Chondrocyte (in vitro differentiated cells): Measurements from ENCODE around the gene CSF3R. TPM values are rescaled to one million over a fixed set of nuclear protein-coding genes. Genes with fewer than 3 reads are reported as not detected.

ENCODE experiments used
- DNase-seq: peaks from one replicate; pipeline ENCODE4 v3.0.0; 2021; ENCODE audit warnings: mixed read lengths, low spot score
- H3K27ac Mint-ChIP-seq: one replicate; pipeline ENCODE4 v1.8.0; 2021; ENCODE audit warnings: mild to moderate bottlenecking, moderate library complexity, mixed read lengths; ENCODE audit not compliant: unreplicated experiment
- H3K27me3 Mint-ChIP-seq: 2 replicates; pipeline ENCODE4 v1.8.0; 2021; ENCODE audit warnings: low read depth, mixed read lengths
- H3K36me3 Mint-ChIP-seq: 2 replicates; pipeline ENCODE4 v1.8.0; 2021; ENCODE audit warnings: low read depth, mixed read lengths
- H3K4me1 Mint-ChIP-seq: 2 replicates; pipeline ENCODE4 v1.8.0; 2021; ENCODE audit warnings: low read depth, mild to moderate bottlenecking, mixed read lengths
- H3K4me3 Mint-ChIP-seq: one replicate; pipeline ENCODE4 v1.8.0; 2021; ENCODE audit warnings: mild to moderate bottlenecking, moderate library complexity, mixed read lengths; ENCODE audit not compliant: unreplicated experiment
- H3K9me3 Mint-ChIP-seq: 2 replicates; pipeline ENCODE4 v1.8.0; 2021; ENCODE audit warnings: low read depth, mixed read lengths
- CTCF ChIP-seq: fragments of 200-600 bp; sonication (generic); IDR thresholded peaks from 2 replicates; pipeline ENCODE4 v1.5.0; 2021; ENCODE audit warnings: antibody characterized with exemption, mild to moderate bottlenecking, moderate library complexity
- total RNA-seq: library from RNA; stranded (reverse); gene quantifications from 3 replicates; pipeline ENCODE4 v1.2.1, GENCODE V29; 2021

Gene CSF3R
- total RNA-seq, 1 donor from 2014 or later, result not detected

DNA sequence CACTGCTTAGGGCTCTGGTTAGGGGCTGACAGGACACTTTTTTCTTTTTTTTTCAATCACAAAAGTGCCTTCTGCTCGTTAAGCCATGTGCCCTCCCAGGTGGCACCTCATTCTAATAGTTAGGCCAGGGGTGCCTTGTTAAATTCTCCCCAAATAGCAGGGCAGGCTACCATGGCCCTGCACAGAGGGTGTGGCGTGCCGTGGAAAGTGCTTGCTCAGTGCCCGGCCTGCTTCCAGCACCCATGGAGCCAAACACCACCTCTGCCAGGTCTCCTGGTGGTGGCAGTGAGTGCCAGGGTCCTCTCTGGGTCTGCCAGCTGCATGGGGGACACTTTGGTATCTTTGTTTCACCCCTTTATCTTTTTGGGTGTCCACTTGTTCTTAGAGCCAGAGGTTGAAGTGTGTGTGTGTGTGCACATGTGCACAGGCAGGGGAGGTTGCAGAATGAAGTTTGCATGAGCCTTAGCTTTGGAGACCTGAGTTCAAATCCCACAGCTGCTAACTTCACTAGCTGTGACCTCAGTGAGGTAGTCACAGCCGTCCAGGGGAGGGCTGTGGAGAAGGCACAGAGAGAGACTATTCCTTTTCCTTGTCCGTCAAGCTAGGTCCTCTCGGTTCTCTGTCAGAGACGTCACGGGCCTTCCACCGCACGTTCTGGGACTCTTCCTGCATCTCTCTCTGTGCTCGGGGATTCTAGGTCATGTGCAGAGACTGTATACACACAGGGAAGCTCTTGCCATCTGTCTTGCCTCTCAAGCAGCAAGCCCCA, 39.9 kb upstream of the CSF3R start:
- H3K27ac Mint-ChIP-seq, result no peak overlapping the region
- no peaks in the 10 kb centered on the region for H3K9me3 Mint-ChIP-seq
- DNase-seq, result no peak
- no peaks in the 10 kb centered on the region for H3K4me1 Mint-ChIP-seq
- H3K4me3 Mint-ChIP-seq, result no peak overlapping the region
- no peak for TF ChIP-seq CTCF
- no peaks in the 10 kb centered on the region for H3K36me3 Mint-ChIP-seq
- H3K27me3 Mint-ChIP-seq, result peaks cover 5% of the 10 kb centered on the region

GRCh38 chr1:36522021-36522420, 39.3 kb upstream of the CSF3R start:
- H3K36me3 Mint-ChIP-seq, result no peaks in the 10 kb centered on the region
- no peak overlapping the region for H3K27ac Mint-ChIP-seq
- no peaks in the 10 kb centered on the region for H3K4me1 Mint-ChIP-seq
- DNase-seq, result no peak
- no peak overlapping the region for H3K4me3 Mint-ChIP-seq
- H3K27me3 Mint-ChIP-seq, result peaks cover 5% of the 10 kb centered on the region
- TF ChIP-seq CTCF, result no peak
- H3K9me3 Mint-ChIP-seq, result no peaks in the 10 kb centered on the region

DNA sequence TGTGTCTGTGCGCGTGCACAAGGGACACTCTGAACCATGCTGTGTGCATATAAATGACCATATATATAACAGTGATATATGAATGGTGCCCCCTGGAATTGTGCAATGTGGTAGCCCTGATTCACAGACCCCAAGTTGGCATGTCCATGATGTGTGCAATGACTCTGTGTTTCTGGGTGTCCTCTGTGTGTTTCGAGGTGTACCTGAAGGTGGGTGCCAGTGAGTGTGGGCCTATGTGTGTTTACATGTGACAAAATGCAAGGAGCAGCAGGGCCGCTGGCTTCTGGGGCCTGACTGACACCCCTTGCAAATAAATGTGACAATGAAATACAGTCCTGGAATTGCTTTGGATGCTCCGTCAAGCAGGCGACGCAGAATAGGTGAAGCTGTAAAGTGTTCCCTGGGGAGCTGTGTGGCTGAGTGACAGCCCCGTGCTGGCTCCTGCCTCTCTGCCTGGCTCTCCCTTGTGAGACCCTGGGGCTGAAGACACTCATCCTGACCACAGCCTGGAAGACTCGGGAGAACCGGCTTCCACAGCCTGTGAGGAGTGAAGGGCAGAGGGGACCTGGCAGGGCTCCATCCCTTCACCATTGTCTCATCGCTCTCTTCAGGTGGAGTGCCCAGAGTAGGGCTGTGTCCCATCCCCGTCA, 38.2 kb upstream of the CSF3R start:
- Mint-ChIP-seq H3K27me3 (peaks cover 5% of the 10 kb centered on the region), H3K27ac (no peak overlapping the region), H3K4me3 (no peak overlapping the region), H3K9me3 (no peaks in the 10 kb centered on the region), H3K36me3 (no peaks in the 10 kb centered on the region), H3K4me1 (no peaks in the 10 kb centered on the region)
- TF ChIP-seq CTCF, result no peak
- no peak for DNase-seq

DNA sequence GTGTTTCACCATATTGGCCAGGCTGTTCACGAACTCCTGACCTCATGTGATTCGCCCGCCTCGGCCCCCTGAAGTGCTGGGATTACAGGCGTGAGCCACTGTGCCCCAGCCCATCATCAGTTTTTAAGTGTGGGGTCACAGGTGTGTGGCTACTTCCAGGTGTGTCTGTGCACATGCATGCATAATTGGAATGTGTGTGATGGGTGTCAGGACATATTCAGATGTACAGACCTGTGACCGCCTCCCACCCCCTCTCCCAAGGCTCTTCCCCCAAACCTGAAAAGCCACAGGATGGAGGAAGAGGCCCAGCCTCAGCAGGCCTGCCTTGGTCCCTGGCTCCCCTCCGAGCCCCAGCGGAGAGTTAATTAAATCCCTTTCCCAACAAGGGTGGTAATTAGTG, 37.3 kb upstream of the CSF3R start:
- Mint-ChIP-seq H3K4me3 (no peak overlapping the region), H3K36me3 (no peaks in the 10 kb centered on the region), H3K27ac (no peak overlapping the region), H3K27me3 (peaks cover 5% of the 10 kb centered on the region), H3K9me3 (no peaks in the 10 kb centered on the region), H3K4me1 (no peaks in the 10 kb centered on the region)
- TF ChIP-seq CTCF, result no peak
- no peak for DNase-seq

DNA sequence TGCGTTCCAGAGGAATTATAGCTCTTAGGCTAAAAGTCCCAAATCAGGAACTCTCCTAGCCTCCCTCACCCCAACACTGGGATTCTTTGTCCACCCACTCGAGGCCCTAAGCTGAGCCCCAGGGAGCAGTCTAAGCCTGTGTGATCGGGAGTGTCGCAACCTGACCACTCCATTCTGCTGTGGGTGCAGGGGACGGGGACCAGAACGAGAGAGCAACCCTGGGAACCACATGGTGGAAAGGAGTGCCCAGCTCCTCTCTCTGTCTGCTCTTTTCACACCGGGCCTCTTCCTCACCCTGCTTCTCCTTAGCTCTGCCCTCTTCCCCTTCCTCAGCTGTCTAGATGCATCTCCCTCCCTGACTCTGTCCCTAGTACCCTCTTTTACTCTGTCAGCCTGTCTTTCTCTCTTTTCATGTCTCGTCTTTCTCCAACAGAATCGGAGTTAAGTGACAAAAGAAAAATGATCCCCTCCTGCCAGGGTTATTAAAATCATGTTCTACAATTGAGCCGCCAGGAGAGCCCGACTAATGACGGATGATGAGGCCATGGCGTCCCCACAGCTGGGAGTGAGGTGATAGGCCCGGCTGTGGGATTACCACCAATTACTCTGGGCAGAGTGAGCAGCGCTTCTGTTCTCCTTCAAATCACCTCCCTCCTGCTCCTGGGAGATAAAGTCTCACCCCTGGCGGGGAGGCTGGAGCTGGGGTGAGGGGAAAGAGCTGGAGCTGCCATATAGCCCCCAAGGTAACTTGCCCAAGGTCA, 34.5 kb upstream of the CSF3R start:
- no peak for DNase-seq
- Mint-ChIP-seq H3K27me3 (peaks cover 6% of the 10 kb centered on the region), H3K36me3 (no peaks in the 10 kb centered on the region), H3K4me1 (no peaks in the 10 kb centered on the region), H3K4me3 (no peak overlapping the region), H3K9me3 (no peaks in the 10 kb centered on the region), H3K27ac (peak overlapping the region; percentile 65)
- TF ChIP-seq CTCF, result no peak
